GM12878 (cell line): Measurements from ENCODE around the gene CCDC136. TPM values are rescaled to one million over a fixed set of nuclear protein-coding genes. Genes with fewer than 3 reads are reported as not detected.

Source experiments
- ATAC-seq: fragments of 200-7000 bp; cut with Tn5 transposase; 3 replicates; pipeline ENCODE4 v1.9.1; 2020; ENCODE audit warnings: mild to moderate bottlenecking, moderate library complexity
- BruUV-seq: library from RNA; stranded (reverse); fragments of 400-500 nt; replicated peaks from 2 replicates; lab custom pipeline; 2021; lab: Mats Ljungman, UMichigan
- CTCF ChIA-PET: fragments of 300-600 bp; sonication (Branson Sonifier 250); formaldehyde crosslinking; extraction: SDS; loops from one replicate; lab custom pipeline; 2021; ENCODE audit warnings: inconsistent platforms; lab: Yijun Ruan, JAX
- POLR2A ChIA-PET: fragments of 350-600 bp; formaldehyde crosslinking; extraction: SDS; loops from one replicate; lab custom pipeline; 2021; ENCODE audit warnings: inconsistent platforms; lab: Charles Lee
- RAD21 ChIA-PET: fragments of 300-600 bp; sonication (Branson Sonifier 250); formaldehyde crosslinking; loops from one replicate; lab custom pipeline; 2023; ENCODE audit warnings: antibody characterized with exemption; ENCODE audit not compliant: unreplicated experiment; lab: Charles Lee
- SMC1A ChIA-PET: fragments of 300-600 bp; sonication (Branson Sonifier 250); formaldehyde crosslinking; loops from one replicate; lab custom pipeline; 2023; ENCODE audit not compliant: unreplicated experiment, uncharacterized antibody; lab: Charles Lee
- DNase-seq: peaks from one replicate; pipeline ENCODE4 v3.0.0-alpha.2; 2011; ENCODE audit warnings: low read depth, low spot score
- FAIRE-seq: peaks from 3 replicates; lab custom pipeline; 2011; peaks lifted over from hg19 to GRCh38; lab: Jason Lieb, UNC
- H2AFZ ChIP-seq: 2 replicates; pipeline ENCODE4 v1.6.0; 2011; ENCODE audit warnings: low read depth, low read length, control low read depth; ENCODE audit not compliant: control insufficient read depth
- H3K27ac ChIP-seq: 2 replicates; pipeline ENCODE4 v1.5.1; 2011; ENCODE audit warnings: control low read depth; ENCODE audit not compliant: control insufficient read depth, insufficient read depth
- H3K27me3 ChIP-seq, 2 experiments: replicated peaks in 1 of 2; 2 replicates each; pipeline versions ENCODE4 v1.6.0 to v1.6.1; 2011; ENCODE audit warnings: low read length in 1 of 2; ENCODE audit not compliant: control insufficient read depth in 2 of 2, insufficient read depth in 2 of 2
- H3K36me3 ChIP-seq, 2 experiments: 2 replicates each; pipeline ENCODE4 v1.5.1; 2011; ENCODE audit warnings: low read length in 1 of 2; ENCODE audit not compliant: control insufficient read depth in 2 of 2, insufficient read depth in 2 of 2
- H3K4me1 ChIP-seq: 2 replicates; pipeline ENCODE4 v1.6.1; 2011; ENCODE audit warnings: mild to moderate bottlenecking, low read length, moderate library complexity, mixed read lengths; ENCODE audit not compliant: control insufficient read depth, insufficient read depth
- H3K4me2 ChIP-seq: 2 replicates; pipeline ENCODE4 v1.6.0; 2011; ENCODE audit warnings: control low read depth; ENCODE audit not compliant: control insufficient read depth, insufficient read depth
- H3K4me3 ChIP-seq: fragments of 200-600 bp; sonication (generic); 2 replicates; pipeline ENCODE4 v1.5.1; 2016
- H3K79me2 ChIP-seq: 2 replicates; pipeline ENCODE4 v1.6.0; 2011; ENCODE audit warnings: low read length; ENCODE audit not compliant: control insufficient read depth, insufficient read depth
- H3K9ac ChIP-seq: 2 replicates; pipeline ENCODE4 v1.8.0; 2011; ENCODE audit warnings: low read length, control low read depth, mixed read lengths; ENCODE audit not compliant: control insufficient read depth, insufficient read depth
- H3K9me3 ChIP-seq: replicated peaks from 3 replicates; pipeline ENCODE4 v1.5.1; 2011; ENCODE audit warnings: mild to moderate bottlenecking, low read length; ENCODE audit not compliant: control insufficient read depth, insufficient read depth
- H4K20me1 ChIP-seq: 2 replicates; pipeline ENCODE4 v1.6.0; 2011; ENCODE audit not compliant: control insufficient read depth, insufficient read depth
- WGBS: methylation state at CpG from one replicate; pipeline ENCODE4 v1.1.6; 2016; ENCODE audit warnings: low lambda C conversion rate; ENCODE audit not compliant: insufficient replicate concordance, insufficient coverage; ENCODE audit errors: missing lambda C conversion rate; 5-methylcytosine and 5-hydroxymethylcytosine counted together
- in situ Hi-C: fragments of 300-500 bp; cut with MboI; formaldehyde crosslinking; loops from 9 replicates; pipeline ENCODE4 v1.14.3; 2018; ENCODE audit warnings: mixed read lengths
- intact Hi-C: fragments of 100-400 bp; cut with micrococcal nuclease; formaldehyde crosslinking; loops from one replicate; pipeline ENCODE4 v1.14.2; 2022; ENCODE audit not compliant: unreplicated experiment
- polyA plus RNA-seq, 11 experiments: library from polyadenylated mRNA; depleted of rRNA in 4 of 11; unstranded in 6 of 11; stranded (reverse) in 5 of 11; fragments of >200 nt; fragmentation: Nextera tagmentation in 4 of 11; fragmentation: Illumina TruSeq in 1 of 11; extraction: Ambion mirVana in 4 of 11; extraction: Trizol in 1 of 11; gene quantifications; 1 replicate in 1 of 11; 2 replicates in 10 of 11; pipeline versions ENCODE4 v1.2.1 to v1.2.3, GENCODE V29; 2011 to 2016; ENCODE audit warnings: inconsistent platforms in 2 of 11, missing spikeins in 2 of 11, low read depth in 1 of 11
- total RNA-seq, 4 experiments: library from RNA; depleted of rRNA in 3 of 4; stranded (reverse); fragments of >200 nt in 3 of 4; fragmentation: Illumina TruSeq in 1 of 4; extraction: Trizol in 1 of 4; gene quantifications; 2 replicates each; pipeline versions ENCODE4 v1.2.1 to v1.2.3, GENCODE V29; 2013 to 2021
- TF ChIP-seq, protein P1 (sequence below): IDR thresholded peaks from 2 replicates; pipeline ENCODE4 v1.6.1; 2012; ENCODE audit warnings: low read depth, low read length, improper control_type of control experiment
- TF ChIP-seq, protein P2 (sequence below): IDR thresholded peaks from 2 replicates; pipeline ENCODE4 v1.6.1; 2012; ENCODE audit warnings: low read length, inconsistent platforms

Gene CCDC136
- total and polyA plus RNA-seq, 10 of the 15 experiments (the other 5 are each of a cell fraction or from before 2014, with no cell fraction given), result 0.32 to 4.8 (median 1.5) TPM

DNA sequence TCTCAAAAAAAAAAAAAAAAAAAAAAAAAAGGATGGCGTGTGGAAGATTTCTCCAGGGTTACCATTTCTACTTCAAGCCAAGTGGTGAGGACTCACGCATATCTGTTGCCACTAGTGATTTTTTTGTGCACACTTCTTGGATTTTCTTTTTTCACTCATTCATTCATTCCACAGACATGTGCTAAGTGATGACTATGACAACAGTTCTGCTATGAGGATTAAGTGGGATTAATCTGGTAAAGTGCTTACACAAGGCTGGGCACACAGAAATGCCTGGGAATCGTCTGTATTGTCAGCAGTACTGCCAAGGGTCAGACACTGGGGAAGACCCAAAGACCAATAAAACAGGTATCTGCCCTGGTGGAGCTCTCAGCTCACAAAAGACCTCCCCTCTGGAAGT lies 9.9 kb upstream of the CCDC136 start:
- POLR2A ChIA-PET, result interaction anchor here (0.7 kb wide), 1 partner anchor 394 kb away, joined by 5 read pairs; no protein-coding TSS in a partner anchor
- Histone ChIP-seq H3K27ac (no peak overlapping the region), H3K4me3 (no peak overlapping the region), H3K9ac (no peak overlapping the region), H3K36me3 (no peaks in the 10 kb centered on the region), H3K9me3 (no peaks in the 10 kb centered on the region; the same call in 2 of the 3 replicates), H2AFZ (no peak overlapping the region), H3K4me2 (no peak overlapping the region), H3K4me1 (no peaks in the 10 kb centered on the region), H3K79me2 (no peaks in the 10 kb centered on the region), H4K20me1 (no peaks in the 10 kb centered on the region), H3K27me3 (no peaks in the 10 kb centered on the region; a peak in 1 of 4 replicates)
- SMC1A ChIA-PET, result interaction anchor here (1.3 kb wide), 1 partner anchor 109 kb away, joined by 5 read pairs; the partner anchor contains the start of gene GARIN1A
- FAIRE-seq, result no peak
- CTCF ChIA-PET, result no interaction called here
- in situ Hi-C loops, result no loop called here
- RAD21 ChIA-PET, result interaction anchor here (0.6 to 1.1 kb wide), 3 partner anchors 9 to 161 kb away, joined by 3 to 7 read pairs (median 3); partner anchors contain the start of gene CCDC136
- intact Hi-C loops, result no loop called here
- TF ChIP-seq, protein P1, sequence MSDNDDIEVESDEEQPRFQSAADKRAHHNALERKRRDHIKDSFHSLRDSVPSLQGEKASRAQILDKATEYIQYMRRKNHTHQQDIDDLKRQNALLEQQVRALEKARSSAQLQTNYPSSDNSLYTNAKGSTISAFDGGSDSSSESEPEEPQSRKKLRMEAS, result no peak
- TF ChIP-seq, protein P2, sequence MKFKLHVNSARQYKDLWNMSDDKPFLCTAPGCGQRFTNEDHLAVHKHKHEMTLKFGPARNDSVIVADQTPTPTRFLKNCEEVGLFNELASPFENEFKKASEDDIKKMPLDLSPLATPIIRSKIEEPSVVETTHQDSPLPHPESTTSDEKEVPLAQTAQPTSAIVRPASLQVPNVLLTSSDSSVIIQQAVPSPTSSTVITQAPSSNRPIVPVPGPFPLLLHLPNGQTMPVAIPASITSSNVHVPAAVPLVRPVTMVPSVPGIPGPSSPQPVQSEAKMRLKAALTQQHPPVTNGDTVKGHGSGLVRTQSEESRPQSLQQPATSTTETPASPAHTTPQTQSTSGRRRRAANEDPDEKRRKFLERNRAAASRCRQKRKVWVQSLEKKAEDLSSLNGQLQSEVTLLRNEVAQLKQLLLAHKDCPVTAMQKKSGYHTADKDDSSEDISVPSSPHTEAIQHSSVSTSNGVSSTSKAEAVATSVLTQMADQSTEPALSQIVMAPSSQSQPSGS, result no peak
- ATAC-seq, result no peak
- no peak for DNase-seq
- BruUV-seq, result no TSS peak
- 37% methylated on average over 3 of the region's 3 CpGs for WGBS
